HG02623 (cell line): ENCODE measurements around the gene PTPN18.

Experiments
- ATAC-seq: cut with Tn5 transposase; IDR thresholded peaks from one replicate; pipeline ENCODE4 v1.9.1; 2021; ENCODE audit warnings: moderate library complexity; ENCODE audit not compliant: unreplicated experiment

The PTPN18 gene

GRCh38 chr2:130339885-130340745 lies 15.7 kb upstream of the PTPN18 start:
- no peak for ATAC-seq

GRCh38 chr2:130341562-130342019 lies 14.3 kb upstream of the PTPN18 start:
- ATAC-seq = peak; percentile 1

- ATAC-seq = peak; percentile 72
Measured at GRCh38 chr2:130342020-130342532, 13.8 kb upstream of the PTPN18 start.

GRCh38 chr2:130342533-130343275 lies 13.2 kb upstream of the PTPN18 start, which contains the start of gene IMP4:
IMP4 (plus strand) TSS chr2:130342897; CDS start chr2:130342933, 36 bp downstream.
- ATAC-seq = peak; percentile 84

- ATAC-seq = no peak
Measured at GRCh38 chr2:130344578-130344977, 11.3 kb upstream of the PTPN18 start.

GRCh38 chr2:130345091-130345490 lies 10.8 kb upstream of the PTPN18 start:
- ATAC-seq = no peak

GRCh38 chr2:130345611-130346010 lies 10.2 kb upstream of the PTPN18 start:
- no peak for ATAC-seq

GRCh38 chr2:130346041-130346740 lies 9.7 kb upstream of the PTPN18 start:
- no peak for ATAC-seq

- no peak for ATAC-seq
Measured at GRCh38 chr2:130346741-130347066, 9.2 kb upstream of the PTPN18 start.

- no peak for ATAC-seq
Measured at GRCh38 chr2:130347220-130347925, 8.5 kb upstream of the PTPN18 start.

GRCh38 chr2:130349174-130349573 lies 6.7 kb upstream of the PTPN18 start:
- no peak for ATAC-seq

- ATAC-seq = no peak
Measured at GRCh38 chr2:130351711-130352110, 4.1 kb upstream of the PTPN18 start.

GRCh38 chr2:130352237-130352636 lies 3.6 kb upstream of the PTPN18 start:
- ATAC-seq = no peak

GRCh38 chr2:130353291-130354138 lies 2.3 kb upstream of the PTPN18 start:
- no peak for ATAC-seq

- no peak for ATAC-seq
Measured at GRCh38 chr2:130354139-130354428, 1.8 kb upstream of the PTPN18 start.

GRCh38 chr2:130355172-130355577 lies 681 bp upstream of the PTPN18 start:
- no peak for ATAC-seq

- ATAC-seq = no peak
Measured at GRCh38 chr2:130357864-130358263, 2.0 kb downstream of the PTPN18 start.

- ATAC-seq = no peak
Measured at GRCh38 chr2:130358420-130359350, 2.8 kb downstream of the PTPN18 start.

- no peak for ATAC-seq
Measured at GRCh38 chr2:130359466-130359865, 3.6 kb downstream of the PTPN18 start.
